Endothelial cell (in vitro differentiated cells): ENCODE measurements around the gene KRTAP10-6. TPM values are rescaled to one million over a fixed set of nuclear protein-coding genes. Genes with fewer than 3 reads are reported as not detected.
"Not testable (repeated sequence)": the region's sequence is repeated elsewhere in the genome, so short reads cannot be mapped to it uniquely, and the experiment has no call there.

Experiments
- DNase-seq: peaks from one replicate; pipeline ENCODE4 v3.0.0; 2021; ENCODE audit warnings: low spot score
- H3K27ac Mint-ChIP-seq: one replicate; pipeline ENCODE4 v1.8.0; 2021; ENCODE audit warnings: mixed read lengths, inconsistent platforms; ENCODE audit not compliant: unreplicated experiment
- H3K27me3 Mint-ChIP-seq: one replicate; pipeline ENCODE4 v1.8.0; 2021; ENCODE audit warnings: mild to moderate bottlenecking, moderate library complexity, mixed read lengths, inconsistent platforms; ENCODE audit not compliant: unreplicated experiment
- H3K36me3 Mint-ChIP-seq: one replicate; pipeline ENCODE4 v1.8.0; 2021; ENCODE audit warnings: mild to moderate bottlenecking, low read depth, mixed read lengths, inconsistent platforms; ENCODE audit not compliant: unreplicated experiment
- H3K4me1 Mint-ChIP-seq: one replicate; pipeline ENCODE4 v1.8.0; 2021; ENCODE audit warnings: mild to moderate bottlenecking, mixed read lengths, inconsistent platforms; ENCODE audit not compliant: unreplicated experiment
- H3K4me3 Mint-ChIP-seq: one replicate; pipeline ENCODE4 v1.8.0; 2021; ENCODE audit warnings: mild to moderate bottlenecking, mixed read lengths, inconsistent platforms; ENCODE audit not compliant: unreplicated experiment
- H3K9me3 Mint-ChIP-seq: one replicate; pipeline ENCODE4 v1.8.0; 2021; ENCODE audit warnings: mixed read lengths, inconsistent platforms; ENCODE audit not compliant: unreplicated experiment
- CTCF ChIP-seq: fragments of 200-600 bp; sonication (generic); IDR thresholded peaks from one replicate; pipeline ENCODE4 v1.5.0; 2021; ENCODE audit warnings: antibody characterized with exemption; ENCODE audit not compliant: unreplicated experiment
- total RNA-seq: library from RNA; stranded (reverse); fragmentation: NEBNext Ultra II Directional; extraction: Animal tissue kit (Norgen Biotek cat#: 25700); gene quantifications from one replicate; pipeline ENCODE4 v1.2.1, GENCODE V29; 2021; ENCODE audit not compliant: unreplicated experiment

KRTAP10-6 gene
- total RNA-seq, 1 donor from 2014 or later = not detected

GRCh38 chr21:44628707-44629391 is 36.5 kb upstream of the KRTAP10-6 start:
- H3K27me3 Mint-ChIP-seq = peaks cover 4% of the 10 kb centered on the region
- H3K36me3 Mint-ChIP-seq = peaks cover 15% of the 10 kb centered on the region
- TF ChIP-seq CTCF = no peak
- no peak for DNase-seq
- H3K9me3 Mint-ChIP-seq = peaks cover 4% of the 10 kb centered on the region
- H3K4me1 Mint-ChIP-seq = peaks cover 2% of the 10 kb centered on the region
- H3K4me3 Mint-ChIP-seq = no peak overlapping the region
- no peak overlapping the region for H3K27ac Mint-ChIP-seq

- H3K36me3 Mint-ChIP-seq = peaks cover 15% of the 10 kb centered on the region
- DNase-seq, H3K27me3 Mint-ChIP-seq, H3K4me1 Mint-ChIP-seq, H3K4me3 Mint-ChIP-seq, H3K27ac Mint-ChIP-seq, H3K9me3 Mint-ChIP-seq: not testable (repeated sequence)
These were observed 35.5 kb upstream of the KRTAP10-6 start for GRCh38 chr21:44627831-44628233.

- H3K27me3 Mint-ChIP-seq, H3K4me1 Mint-ChIP-seq, H3K9me3 Mint-ChIP-seq, DNase-seq, H3K4me3 Mint-ChIP-seq, H3K27ac Mint-ChIP-seq: not testable (repeated sequence)
- peaks cover 15% of the 10 kb centered on the region for H3K36me3 Mint-ChIP-seq
These were observed 35.0 kb upstream of the KRTAP10-6 start for GRCh38 chr21:44627181-44627822.

- no peak for DNase-seq
- Mint-ChIP-seq H3K27ac (no peak within 1 kb of the TSS), H3K36me3 (peaks cover 9% of the 10 kb centered on the region), H3K4me3 (no peak within 1 kb of the TSS), H3K9me3 (peaks cover 2% of the 10 kb centered on the region), H3K4me1 (peaks cover 2% of the 10 kb centered on the region), H3K27me3 (peaks cover 7% of the 10 kb centered on the region)
- TF ChIP-seq CTCF = no peak
These were observed 34.4 kb upstream of the KRTAP10-6 start, which contains the start of gene KRTAP10-9 for GRCh38 chr21:44626673-44627143. Gene KRTAP10-9, plus strand, starts transcription at chr21:44627093. Its CDS starts 79 bp downstream, at chr21:44627172.

GRCh38 chr21:44626262-44626661 is 34.0 kb upstream of the KRTAP10-6 start:
- no peak for TF ChIP-seq CTCF
- no peak overlapping the region for H3K4me3 Mint-ChIP-seq
- DNase-seq = no peak
- H3K9me3 Mint-ChIP-seq = no peaks in the 10 kb centered on the region
- peaks cover 2% of the 10 kb centered on the region for H3K4me1 Mint-ChIP-seq
- H3K36me3 Mint-ChIP-seq = peaks cover 7% of the 10 kb centered on the region
- no peak overlapping the region for H3K27ac Mint-ChIP-seq
- peaks cover 7% of the 10 kb centered on the region for H3K27me3 Mint-ChIP-seq

GRCh38 chr21:44625756-44626155 is 33.5 kb upstream of the KRTAP10-6 start:
- Mint-ChIP-seq H3K9me3 (no peaks in the 10 kb centered on the region), H3K27ac (no peak overlapping the region), H3K4me1 (peaks cover 2% of the 10 kb centered on the region), H3K4me3 (no peak overlapping the region), H3K27me3 (peaks cover 7% of the 10 kb centered on the region), H3K36me3 (peaks cover 7% of the 10 kb centered on the region)
- no peak for DNase-seq
- no peak for TF ChIP-seq CTCF
